Stimulated activated naive CD4-positive, alpha-beta T cell (primary cell): ENCODE measurements around the gene SLC15A4.

Experiments used
- DNase-seq, 6 experiments: peaks; one replicate each; lab custom pipeline; 2025; lab: John Stamatoyannopoulos, UW

Gene SLC15A4

DNA sequence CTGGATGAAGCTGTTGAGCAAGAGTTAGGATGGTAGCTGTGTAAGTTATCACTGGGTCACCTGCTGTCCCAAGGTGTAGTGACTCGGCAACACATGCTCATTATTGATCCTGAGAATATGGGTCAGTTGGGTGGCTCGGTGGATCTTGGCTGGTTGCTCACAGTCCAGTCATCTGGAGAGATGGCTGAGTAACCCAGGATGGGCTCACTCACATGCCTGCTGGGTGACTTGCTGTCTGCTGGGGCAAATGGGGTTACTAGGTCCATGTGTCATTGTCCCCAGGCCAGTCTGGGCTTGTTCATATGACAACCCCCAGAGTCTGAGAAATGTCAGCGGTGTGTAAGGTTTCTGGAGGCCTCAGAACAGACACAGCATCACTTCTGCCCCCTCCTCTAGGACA, 69.5 kb downstream of the SLC15A4 start:
- DNase-seq: no peak

DNA sequence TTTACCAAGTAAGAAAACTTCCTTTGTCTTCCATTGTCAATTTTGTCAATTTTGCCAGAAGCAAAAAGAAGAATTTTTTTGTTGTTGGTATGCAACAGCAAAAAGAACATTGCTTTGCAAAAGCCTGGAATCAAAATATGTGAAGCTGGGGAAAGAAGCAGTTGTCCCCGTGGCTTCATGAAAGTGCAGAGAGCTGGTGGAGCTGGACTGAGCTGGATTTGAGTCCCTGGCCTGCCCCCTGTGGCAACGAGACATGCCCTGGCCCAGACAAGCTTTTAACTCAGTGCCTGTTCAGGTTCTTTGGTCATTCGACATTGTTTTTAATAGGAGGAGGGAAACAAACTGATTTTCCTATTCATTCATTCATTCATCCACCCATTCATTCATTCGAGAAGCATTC, 70.3 kb downstream of the SLC15A4 start:
- no peak for DNase-seq

DNA sequence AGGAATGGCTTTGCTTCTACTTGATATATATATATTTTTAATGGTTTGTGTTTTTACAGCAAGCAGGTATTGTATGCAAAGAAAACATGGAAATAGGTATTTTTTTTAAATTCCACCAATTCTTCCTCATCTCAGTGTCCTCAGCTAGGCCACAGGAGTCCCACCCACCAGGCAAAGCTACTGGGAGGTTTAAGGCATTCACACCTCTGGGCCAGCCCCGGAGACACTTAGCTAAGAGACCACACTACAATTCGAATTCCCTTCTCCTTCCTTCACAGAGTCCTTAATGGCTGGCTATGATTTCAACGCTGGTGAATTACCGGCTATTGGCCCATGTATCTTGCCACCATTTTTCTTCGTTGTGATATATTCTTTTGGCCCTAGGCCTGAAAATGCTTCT, 71.4 kb downstream of the SLC15A4 start:
- no peak for DNase-seq

DNA sequence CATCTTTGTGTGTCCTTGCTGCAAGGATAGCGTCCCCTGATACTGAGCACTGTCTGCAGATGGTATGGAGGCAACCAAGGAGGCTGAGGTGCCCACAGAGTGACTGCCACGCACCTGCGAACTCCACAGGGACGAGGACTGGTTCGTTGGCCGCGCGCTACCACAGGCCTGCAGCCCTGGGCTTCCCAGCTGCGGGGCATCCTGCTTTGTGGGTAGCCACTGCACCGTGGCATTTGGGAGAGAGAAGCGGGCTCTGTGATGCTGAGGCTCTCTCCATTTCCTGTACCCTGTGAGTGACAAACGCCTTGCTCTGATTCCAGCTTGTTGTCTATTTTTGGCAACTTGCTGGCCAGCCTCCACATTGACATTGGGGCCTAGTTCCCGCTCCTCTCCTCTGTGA, 76.3 kb downstream of the SLC15A4 start:
- no peak for DNase-seq

DNA sequence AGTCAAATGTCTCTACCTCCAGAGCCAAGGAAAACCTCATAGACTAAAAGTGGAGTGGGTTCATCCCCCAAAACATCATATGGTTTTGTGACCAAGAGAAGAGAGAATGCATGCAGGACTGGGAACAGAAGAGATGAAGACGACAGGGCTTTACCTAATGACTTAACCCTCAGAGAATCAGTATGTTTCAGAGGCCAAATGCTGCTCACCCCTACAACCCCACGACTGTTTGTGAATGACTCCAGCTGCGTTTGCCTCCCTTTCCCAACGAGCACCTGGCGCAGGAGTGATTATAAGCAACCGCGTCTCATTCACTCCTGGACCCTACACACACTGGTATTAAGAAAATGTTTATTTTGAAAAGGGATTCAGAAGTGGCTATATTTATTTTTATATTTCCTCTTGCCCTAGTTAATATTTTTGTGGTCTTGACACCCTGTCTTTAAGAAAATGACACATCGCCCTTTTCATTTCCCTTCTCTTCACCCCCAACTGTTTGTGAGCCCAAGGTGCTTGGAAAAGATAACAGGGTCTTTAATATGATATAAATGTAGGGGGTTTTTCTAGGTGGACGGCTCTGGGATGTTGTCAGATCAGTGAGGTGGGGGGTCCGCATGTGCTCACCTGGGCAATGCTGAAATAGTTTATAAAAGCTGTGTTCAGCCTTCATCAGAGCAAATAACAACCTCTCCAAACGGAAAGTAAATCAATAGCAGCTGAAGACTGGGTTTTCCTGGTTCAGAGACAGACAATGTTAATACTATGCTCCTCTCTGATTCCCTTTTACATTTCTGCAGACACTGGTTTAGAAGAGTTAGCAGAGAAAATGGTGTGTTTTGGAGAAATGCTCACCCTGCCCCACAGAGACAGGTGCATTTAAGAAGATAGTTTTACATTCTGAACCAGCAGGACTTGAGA, 77.7 kb downstream of the SLC15A4 start:
- no peak for DNase-seq

DNA sequence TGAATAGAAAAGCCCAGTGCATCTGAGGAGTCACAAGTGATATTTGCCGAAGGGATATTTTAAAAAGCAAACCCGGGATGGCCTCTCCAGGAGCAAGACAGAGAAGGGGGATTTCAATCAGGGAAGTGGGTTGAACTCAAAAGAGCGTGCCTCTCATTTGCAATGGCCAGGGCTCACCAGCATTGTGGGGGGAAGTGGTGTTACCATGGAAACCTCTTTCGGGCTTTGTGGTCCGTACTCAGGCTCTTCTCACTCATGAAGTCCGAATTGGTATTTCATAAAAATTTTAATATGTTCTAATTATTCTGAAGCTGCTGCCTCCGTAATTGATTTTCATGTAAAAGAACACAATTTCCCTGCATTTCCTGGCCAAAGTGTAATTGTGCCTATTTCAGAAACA, 79.8 kb downstream of the SLC15A4 start:
- DNase-seq: no peak
